Stimulated activated CD8-positive, alpha-beta memory T cell treated with anti-CD3 and anti-CD28 coated beads, Interleukin-12 subunit alpha, Interleukin-12 subunit beta, amount 100 ng/mL, for 24 hours (primary cell): ENCODE data around the gene IGFBP1.
A peak's percentile ranks its signal among the peaks of the same experiment; 100 is the strongest.

Experiments
- DNase-seq: peaks from one replicate; pipeline ENCODE4 v3.0.0-alpha.2; 2020; ENCODE audit errors: extremely low read depth

IGFBP1 gene

DNA sequence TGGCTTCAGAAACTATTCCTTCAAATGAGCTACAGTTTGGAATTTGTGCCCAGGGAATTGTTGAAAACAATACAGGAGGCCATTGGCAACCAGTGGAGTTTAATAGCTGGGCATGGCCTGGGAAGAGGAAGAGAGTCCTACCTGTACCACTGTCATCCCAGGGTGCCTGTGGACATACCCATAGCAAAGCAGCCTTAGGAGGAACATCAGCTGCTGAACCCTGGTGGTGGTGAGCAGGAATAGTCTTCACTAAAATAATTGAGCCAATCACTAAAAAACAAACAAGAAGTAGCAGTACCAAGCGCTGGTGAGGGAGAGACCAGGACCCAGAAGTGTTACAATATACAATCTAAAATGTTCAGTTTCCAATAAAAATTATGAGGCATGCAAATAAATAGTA is 14.5 kb downstream of the IGFBP1 start:
- DNase-seq = no peak

DNA sequence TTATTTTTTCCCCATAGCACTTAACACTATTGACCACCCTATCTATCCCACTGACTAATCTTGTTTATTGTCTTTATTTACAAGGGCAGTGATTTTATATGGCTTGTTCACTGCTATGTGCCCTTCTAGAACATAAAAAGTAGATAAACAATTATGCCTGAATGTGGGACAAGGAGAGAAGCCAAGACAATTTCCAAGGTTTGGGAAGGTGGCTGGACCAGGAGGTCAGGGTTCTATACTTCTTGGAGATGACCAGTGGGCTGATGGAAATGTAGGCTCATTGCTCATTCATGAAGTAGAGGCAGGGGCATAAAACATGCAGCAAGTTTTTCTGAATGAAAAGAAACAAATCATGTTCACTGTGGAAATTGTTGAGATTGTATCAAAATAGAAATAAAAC is 21.3 kb downstream of the IGFBP1 start:
- no peak for DNase-seq

DNA sequence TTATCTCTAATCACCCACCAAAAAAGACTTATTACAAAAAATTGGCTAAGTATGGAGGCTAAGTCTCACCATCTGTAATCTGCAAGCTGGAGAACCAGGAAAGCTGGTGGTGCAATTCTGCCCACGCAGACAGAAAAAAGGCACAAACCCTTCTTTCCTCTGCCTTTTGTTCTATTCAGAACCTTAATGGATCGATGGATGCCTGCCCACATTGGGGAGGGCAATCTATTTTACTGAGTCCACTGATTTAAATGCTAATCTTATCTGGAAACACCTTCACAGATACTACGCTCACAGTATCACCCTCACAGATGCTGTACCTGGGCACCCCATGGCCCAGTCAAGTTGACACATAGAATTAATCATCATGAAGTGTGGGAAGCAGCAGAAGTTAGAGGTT is 22.6 kb downstream of the IGFBP1 start:
- DNase-seq = no peak

DNA sequence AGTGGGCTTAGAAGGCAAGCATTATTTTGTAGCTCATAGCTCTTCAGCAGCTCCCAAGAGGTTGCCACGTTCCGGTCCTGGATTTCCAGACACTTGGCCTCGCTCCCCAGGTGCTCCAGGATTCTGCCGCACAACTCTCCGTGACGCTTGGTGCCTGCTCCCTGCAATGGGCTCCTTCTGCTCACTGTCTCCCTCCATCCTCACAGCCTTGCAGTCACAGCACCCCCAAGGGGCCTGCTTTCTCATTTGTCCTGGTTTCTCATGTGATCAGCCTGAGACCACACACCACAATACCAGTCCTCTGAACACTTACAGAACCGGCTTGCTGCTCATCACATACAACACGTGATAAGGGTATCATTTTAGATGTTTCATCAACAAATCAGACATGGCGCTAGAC is 23.0 kb downstream of the IGFBP1 start:
- DNase-seq = no peak

DNA sequence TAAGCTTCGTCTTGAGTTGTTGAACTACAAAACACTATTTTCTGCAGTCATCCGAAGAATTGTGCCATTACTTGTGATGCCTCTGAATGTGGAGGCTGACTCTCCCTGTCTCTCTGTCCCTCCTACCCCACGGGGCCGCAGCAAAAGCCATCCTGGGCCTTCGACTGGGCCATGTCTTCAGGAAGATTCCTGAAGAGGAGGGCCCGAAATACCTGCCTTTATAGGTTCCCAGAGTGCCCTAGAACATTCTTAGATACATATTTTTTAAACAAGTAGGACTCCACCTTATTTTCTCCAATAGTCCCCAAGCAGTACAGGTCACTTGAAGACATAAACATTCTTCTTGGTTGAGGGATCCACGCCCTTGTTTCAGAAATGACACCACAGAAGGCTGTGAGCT is 24.7 kb downstream of the IGFBP1 start:
- DNase-seq = no peak

DNA sequence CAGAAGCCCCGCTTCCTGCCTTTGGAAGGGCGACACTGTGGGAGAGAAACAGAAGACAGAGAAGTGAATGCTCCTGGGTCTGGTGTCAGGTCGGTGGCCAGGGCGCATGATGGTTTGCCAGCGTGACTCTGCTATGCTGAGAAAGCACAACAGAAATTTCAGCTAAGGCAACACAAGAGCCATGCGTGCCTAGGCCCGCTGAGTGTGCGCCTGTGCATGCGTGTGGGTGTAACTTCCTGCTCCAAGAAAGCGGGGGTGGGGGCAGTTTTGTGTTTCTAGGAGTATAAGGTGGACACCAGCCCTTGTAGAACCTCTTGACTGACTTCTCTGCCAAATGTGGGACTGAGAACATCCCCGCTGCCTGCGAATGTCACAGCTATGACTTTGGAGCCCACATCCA is 26.6 kb downstream of the IGFBP1 start:
- DNase-seq = no peak

DNA sequence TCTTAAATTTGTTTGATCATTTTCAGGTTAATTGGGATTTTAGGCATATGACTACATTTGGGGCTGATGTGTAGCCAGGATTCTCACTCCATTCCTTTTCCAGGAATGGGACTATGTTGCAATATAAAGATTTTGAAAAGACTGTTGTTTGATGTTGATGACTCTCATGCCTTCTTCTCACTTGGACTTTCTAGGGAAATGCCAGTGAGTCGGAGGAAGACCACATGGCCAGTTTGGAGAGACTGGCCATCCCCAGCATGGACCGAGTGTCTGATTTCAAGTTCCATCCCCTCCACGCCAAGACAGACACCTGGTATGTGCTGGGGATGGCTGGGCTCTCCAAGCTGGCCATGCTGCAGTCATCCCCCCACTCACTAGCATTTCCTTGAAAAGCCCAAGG is 27.3 kb downstream of the IGFBP1 start:
- DNase-seq = no peak

DNA sequence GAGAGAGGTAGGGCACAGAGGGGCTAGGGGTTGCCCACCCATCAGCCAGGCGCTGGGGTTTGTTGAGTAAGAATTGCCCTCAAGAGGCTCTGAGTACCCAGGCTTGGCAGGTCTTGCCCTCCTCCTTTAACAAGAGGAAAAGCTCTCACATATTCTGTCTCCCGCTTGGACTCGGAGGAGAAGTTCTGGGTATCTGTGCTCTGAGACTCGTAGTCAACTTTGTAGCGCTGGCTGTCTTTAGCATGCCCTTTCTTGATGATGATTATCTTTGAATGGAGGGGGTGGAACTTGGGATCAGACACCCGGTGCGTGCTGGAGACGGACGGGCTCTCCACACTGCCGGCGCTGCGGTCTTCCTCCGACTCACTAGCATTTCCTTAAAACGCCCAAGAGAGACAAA is 28.8 kb downstream of the IGFBP1 start:
- DNase-seq = no peak

DNA sequence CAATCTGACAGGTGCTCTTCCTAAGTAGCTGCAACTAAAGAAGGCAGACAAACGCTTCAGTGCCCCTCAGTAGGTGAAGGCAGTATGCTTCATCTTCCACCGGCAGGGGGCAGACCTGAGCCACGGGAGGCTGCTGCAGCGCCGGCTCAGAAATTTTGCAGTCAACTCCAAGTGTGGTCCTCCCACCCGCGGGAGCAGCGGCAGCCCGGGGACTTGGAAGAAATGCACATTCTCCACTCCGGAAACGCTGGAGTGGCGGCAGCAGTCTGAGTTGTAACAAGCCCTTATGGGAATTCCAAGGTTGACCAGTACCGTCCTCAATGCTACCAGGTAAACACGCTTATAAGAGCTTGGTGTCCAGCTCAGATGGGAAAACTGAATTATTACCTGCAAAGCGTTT is 29.4 kb downstream of the IGFBP1 start:
- peak; percentile 41 for DNase-seq

DNA sequence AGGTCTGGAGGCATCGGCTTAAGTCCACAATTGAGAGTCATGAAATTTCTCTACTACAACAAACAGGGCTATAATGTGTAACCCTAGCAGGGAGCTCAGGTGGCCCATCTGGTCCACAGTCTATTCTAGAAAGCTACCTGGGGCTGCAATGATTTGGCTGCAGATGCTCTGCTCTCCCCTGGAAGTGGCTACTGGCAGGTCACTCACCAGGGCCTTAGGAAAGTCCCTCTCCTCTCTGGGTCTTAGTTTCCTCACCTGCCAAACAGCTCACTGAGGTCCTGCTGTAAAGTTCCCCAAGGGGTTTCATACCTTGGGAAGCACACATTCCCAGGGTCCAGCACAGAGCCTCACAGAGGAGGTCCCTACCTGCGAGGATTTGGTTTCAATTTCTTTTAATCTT is 30.3 kb downstream of the IGFBP1 start:
- DNase-seq = no peak

DNA sequence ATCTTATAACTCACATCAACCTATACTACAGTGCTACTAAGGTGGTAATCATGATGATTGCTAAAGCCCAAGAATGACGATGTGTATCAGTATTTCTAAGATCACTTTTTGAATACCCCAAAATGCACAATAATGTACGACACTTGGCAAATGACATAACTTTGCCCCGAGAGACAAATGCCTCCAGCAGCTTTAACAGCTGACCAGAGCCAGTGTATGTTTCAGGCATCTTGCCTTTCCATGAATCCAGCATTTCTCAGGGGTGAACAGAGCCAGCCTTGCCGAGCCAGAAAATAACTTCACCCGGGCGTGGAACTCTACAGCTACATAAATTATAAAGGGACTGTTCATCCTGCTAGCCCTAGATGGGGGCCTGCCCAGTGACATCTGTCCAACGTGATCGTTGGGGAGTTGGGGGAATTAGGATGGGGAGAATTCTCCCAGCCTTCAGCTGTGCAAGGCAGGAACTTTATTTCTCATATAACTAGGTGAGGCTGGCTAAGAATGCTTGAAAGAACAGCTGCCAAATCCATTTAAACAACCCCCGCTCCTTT is 31.0 kb downstream of the IGFBP1 start:
- DNase-seq = no peak

DNA sequence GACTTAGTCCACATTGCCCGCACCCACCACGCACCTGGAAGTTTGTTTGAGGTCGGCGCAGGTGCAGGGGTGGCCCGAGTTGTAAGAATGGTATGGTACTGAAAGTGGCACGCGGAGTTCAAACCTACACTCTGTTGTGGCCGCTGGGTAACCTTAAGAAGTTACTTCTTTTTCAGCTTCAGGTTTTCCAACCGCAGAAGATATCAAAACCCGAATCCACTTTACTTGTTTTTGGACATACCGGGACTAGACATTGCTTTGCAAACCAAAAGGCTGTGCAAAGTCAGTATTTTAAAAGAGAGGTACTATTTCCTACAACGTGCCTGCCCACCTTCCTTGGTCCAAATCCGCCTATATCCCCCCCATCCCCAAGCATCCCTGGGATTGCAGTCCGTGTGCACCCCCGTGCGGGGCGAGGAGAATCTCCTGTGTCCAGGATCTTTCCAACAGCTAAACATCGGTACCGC is 31.7 kb downstream of the IGFBP1 start:
- no peak for DNase-seq

DNA sequence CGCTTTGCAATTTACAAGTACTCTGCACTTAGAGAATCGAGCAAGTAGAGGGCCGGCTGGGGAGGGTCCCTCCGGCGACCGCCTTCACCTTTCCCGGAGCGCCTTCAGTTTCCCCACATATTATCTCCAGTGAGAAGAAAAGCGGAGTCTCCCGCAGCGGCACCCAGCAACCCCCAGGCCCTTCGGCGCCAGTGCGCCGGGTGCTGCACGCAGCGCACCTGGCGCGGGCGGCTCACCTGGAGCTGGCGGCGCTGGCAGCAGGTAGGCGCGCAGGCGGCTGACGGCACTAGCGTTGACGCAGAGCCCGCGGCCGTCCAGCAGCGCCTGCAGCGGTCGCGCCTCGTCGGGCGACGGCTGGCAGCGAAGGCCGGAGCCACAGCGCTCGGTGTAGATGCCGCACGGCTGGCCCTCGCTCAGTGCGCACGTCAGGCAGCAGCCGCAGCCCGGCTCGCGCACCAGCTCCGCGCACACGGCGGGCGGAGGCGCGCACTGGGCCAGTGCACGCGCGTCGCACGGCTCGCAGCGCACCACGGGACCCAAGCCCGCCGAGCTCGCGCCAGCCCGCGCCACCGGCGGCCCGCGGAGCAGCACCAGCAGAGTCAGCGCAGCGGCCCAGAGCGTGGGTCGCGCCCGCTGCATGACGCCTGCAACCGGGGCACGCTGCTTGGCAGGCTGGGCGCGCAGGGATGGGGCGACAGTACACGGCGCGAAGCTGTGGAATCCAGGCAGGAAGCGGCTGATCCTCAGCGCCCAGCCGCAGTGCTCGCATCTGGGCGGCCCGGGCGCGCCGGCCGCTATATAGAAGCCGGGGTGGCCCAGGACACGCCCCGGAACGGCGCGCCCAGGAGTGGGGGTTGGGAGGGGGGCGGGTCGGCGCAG is 32.5 kb downstream of the IGFBP1 start, which contains the start of gene IGFBP3:
IGFBP3 (minus strand) TSS at position 771 of the 879 bp plus-strand sequence; CDS start at position 639, 132 bp downstream.
- DNase-seq = no peak

DNA sequence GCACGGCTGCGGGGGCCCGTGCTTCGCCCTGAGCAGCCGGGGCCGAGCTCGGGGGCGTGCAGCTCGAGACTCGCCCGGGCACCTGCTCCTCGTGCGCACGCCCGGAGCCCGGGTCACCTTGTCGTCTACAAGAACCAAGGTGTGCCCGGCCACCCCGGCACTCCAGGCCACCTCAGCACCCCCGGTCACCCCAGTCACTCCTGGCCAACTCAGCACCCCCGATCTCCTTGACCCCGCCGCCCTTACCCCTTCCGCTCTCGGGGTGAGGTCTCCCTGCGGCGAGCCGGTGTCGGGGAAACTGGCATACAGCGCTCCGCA is 33.1 kb downstream of the IGFBP1 start:
- DNase-seq = no peak

DNA sequence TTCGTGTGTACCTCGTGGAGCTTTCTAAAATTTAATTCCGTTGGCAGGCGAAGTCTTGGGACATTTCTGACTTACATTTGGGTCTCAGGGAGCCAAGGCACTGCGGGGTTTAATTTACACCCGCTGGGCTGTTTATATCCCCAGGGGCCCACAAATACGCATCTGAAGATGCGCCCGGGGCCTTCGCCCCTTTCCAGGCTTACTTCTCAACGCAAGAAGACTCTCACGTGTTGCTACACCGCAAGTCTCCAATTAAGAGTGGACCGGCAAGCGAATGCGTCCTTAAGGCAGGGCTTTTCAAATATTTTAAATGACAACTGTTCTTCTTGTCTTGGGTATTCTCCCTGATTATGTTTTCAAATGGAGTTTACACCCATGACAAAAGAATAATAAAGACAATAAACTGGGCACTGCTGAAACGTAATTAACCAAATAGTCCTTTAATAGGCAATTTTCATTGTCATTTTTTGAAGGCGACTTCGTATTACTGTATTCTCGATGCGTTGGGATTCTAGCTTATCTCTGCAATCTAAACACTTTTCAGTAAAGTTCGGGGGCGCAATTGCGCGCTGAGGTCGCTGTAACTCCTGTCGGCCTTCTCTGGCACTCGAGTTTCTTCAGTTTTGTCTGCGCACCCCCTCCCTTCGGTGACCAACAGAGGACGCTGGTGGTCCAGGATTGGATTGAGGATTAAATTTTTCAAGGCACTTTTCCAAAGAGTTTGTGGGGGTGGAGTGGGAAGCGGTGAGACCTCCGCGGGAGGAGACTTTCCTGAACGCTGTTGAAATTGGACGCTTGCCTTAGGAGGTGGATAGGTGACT is 33.6 kb downstream of the IGFBP1 start:
- no peak for DNase-seq

DNA sequence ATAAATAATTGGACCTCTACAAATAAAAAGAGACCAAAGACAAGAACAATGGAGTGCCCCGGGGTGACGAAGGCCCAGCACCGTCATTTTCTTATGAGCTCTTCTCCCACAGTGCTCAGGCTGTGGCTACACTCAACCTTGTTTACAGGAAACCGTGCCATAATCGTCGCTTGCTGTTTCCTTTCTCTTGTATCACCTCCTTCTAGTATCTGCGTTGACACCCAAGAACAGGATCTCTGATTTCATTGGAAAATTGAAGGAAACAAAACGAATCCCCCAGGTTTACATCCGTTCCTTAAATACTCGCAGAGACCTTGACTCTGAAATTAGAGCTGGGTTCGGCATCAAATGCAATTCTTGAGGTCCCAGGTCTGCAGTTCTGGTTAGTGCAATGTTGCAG is 34.5 kb downstream of the IGFBP1 start:
- no peak for DNase-seq

DNA sequence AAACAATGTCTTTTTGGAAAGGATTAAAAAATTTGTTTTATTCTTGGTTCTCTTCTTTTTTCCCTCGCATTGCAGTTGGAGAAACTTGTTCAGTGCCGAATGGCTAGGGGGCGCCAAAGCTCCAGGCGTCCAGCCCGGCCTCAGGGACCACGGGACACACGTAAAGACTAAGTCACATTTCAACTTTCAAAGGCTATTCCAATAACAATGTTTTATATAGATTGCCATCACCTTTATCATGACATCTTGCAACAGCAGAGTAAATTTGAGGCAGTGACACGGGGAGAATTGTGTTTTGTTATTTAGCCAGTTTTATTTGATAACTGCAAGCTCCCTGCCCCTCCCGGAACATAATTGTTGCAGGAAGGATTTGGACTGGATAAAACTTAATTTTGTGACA is 35.0 kb downstream of the IGFBP1 start:
- no peak for DNase-seq

DNA sequence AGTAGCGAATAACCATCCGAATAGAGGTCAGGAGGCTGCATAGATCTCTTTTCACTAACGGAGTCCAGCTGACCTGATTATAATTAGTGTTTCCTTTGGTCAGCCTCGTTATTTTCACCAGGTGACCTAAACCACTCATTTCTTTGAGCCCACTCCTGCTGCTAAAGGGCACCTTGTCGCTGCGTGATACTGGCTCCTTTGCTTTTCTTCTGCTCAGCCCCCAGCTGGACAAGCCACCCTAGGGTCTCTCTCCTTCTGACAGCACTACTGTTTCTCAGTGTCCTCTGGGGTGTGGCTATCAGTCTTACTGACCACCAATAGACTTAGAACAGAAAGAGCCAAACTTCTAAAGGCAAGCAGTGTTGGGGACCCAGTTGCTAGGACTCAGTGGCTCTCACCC is 35.5 kb downstream of the IGFBP1 start:
- DNase-seq = no peak

DNA sequence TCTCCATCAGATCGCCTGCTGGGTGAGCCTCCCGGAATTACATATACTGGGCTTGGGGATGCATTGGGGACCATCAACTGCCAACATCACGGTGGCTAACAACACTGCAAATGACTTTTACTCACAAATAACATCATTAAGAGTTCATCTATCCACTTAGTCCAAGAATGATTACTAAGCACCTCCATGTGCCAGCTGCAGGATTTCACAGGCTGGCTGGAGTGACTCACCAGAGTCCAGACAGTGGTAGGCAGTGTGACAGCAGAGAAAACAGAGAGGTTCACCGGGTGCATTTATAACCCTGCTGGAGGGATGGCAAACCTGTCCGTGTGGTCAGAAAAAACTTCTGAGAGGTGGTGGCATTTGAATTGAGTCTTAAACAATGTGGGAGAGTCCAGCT is 36.0 kb downstream of the IGFBP1 start:
- no peak for DNase-seq

DNA sequence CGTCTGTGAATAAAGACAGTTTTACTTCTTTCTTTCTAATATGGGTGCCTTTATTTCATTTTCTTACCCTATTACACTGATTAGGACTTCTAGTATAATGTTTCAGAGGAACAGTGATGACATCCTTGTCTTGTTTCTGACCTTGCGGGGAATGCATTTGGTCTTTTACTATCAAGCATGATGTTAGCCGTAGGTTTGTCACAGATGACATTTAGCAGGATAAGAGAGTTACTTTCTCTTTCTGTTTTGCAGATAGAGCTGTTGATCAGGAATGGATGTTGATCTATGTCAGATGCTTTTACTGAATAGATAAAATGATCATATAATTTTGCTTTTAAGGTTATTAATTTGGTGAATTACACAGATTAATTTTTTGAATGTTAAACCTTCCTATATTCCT is 39.4 kb downstream of the IGFBP1 start:
- DNase-seq = no peak

DNA sequence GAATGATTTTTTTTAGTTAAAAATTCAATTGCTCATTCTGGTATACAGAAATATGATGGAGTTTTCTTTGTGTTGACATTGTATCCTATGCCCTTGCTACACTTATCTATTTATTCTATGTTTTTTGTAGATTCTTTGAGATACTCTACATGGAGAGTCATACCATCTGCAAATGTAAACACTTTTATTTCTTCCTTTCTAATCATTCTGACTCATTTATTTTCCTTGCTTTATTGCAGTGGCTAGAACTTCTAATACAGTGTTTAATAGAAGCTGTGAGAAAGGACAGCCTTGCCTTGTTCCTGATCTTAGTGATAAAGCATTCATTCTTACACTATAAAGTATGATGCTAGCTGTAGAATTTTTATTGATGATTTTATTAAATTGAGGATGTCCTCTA is 42.7 kb downstream of the IGFBP1 start:
- DNase-seq = no peak

DNA sequence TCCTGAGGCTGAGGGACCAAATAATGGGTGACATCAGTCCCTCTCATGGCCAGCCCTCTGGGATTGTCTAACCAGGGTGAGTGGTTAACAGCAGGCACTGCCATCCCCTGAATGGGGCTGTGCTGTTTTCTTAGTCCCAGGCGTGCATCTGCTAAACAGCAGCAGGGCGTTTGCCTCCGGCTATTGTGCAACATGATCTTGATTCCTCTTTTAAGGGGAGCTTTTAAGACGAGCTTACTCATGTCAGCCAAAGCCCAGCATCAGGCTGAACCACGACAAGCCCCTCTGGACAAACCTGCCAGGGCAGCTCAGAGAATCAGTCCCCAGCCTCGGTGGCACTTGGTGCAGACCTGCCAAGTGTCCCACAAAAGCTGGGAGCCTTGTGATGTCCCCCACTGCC is 49.0 kb downstream of the IGFBP1 start:
- DNase-seq = no peak

DNA sequence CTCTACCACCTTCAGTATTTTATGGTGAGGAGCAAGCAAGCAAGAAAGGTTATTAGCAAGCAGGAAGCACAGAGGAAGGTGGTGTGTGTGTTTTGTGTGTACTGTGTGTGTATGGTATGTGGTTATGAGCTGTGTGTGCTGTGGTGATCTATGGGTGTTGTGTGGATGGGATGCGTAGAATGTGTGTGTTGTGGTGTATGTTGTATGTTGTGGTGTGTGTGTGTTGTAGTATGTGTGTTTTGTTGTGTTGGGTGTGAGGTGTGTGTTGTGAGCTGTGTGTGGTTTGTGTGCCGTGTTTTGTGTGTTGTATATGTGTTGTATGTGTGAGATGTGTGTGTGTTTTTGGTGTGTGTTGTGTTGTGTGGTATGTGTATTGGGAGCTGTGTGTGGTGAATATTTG is 49.6 kb downstream of the IGFBP1 start:
- no peak for DNase-seq
